HG02642 (cell line): ENCODE results near the gene POLR2A.

Experiments
- ATAC-seq: cut with Tn5 transposase; IDR thresholded peaks from one replicate; pipeline ENCODE4 v1.9.1; 2021; ENCODE audit warnings: mild to moderate bottlenecking; ENCODE audit not compliant: unreplicated experiment, poor library complexity

The POLR2A gene

GRCh38 chr17:7499161-7499560 is 15.0 kb downstream of the POLR2A start:
- no peak for ATAC-seq

GRCh38 chr17:7501729-7502128 is 17.6 kb downstream of the POLR2A start:
- no peak for ATAC-seq

GRCh38 chr17:7502171-7502847 is 18.1 kb downstream of the POLR2A start:
- ATAC-seq = no peak

GRCh38 chr17:7502987-7503386 is 18.8 kb downstream of the POLR2A start:
- no peak for ATAC-seq

- ATAC-seq = no peak
Measured at GRCh38 chr17:7503521-7503920, 19.4 kb downstream of the POLR2A start.

GRCh38 chr17:7508145-7508544 is 24.0 kb downstream of the POLR2A start:
- no peak for ATAC-seq

GRCh38 chr17:7508846-7509245 is 24.7 kb downstream of the POLR2A start:
- no peak for ATAC-seq

GRCh38 chr17:7509937-7510336 is 25.8 kb downstream of the POLR2A start:
- ATAC-seq = no peak

GRCh38 chr17:7511108-7511507 is 26.9 kb downstream of the POLR2A start:
- no peak for ATAC-seq

GRCh38 chr17:7512105-7512504 is 27.9 kb downstream of the POLR2A start:
- no peak for ATAC-seq

- ATAC-seq = no peak
Measured at GRCh38 chr17:7512824-7513540, 28.8 kb downstream of the POLR2A start.

- no peak for ATAC-seq
Measured at GRCh38 chr17:7513850-7514419, 29.8 kb downstream of the POLR2A start.

GRCh38 chr17:7515911-7516610 is 31.9 kb downstream of the POLR2A start:
- ATAC-seq = no peak

- ATAC-seq = no peak
Measured at GRCh38 chr17:7523033-7523432, 38.9 kb downstream of the POLR2A start.

GRCh38 chr17:7528842-7529241 is 44.7 kb downstream of the POLR2A start:
- ATAC-seq = no peak

- ATAC-seq = no peak
Measured at GRCh38 chr17:7530023-7530900, 46.1 kb downstream of the POLR2A start.

GRCh38 chr17:7538050-7538449 is 53.9 kb downstream of the POLR2A start:
- no peak for ATAC-seq

GRCh38 chr17:7538891-7539545 is 54.9 kb downstream of the POLR2A start:
- ATAC-seq = no peak

- ATAC-seq = no peak
Measured at GRCh38 chr17:7541074-7541621, 57.0 kb downstream of the POLR2A start.
